Neural cell (in vitro differentiated cells): ENCODE measurements around the gene VAV3. TPM values are rescaled to one million over a fixed set of nuclear protein-coding genes. Genes with fewer than 3 reads are reported as not detected.

Experiments
- H2AFZ ChIP-seq: fragments of 200-600, 300-800 bp; sonication (generic), shearing (Covaris generic); 2 replicates; pipeline ENCODE4 v1.6.0; 2014; ENCODE audit warnings: low read depth, mild to moderate bottlenecking, antibody characterized with exemption, low read length, moderate library complexity
- H3F3A ChIP-seq: fragments of 200-600 bp; shearing (Covaris generic); 2 replicates; pipeline ENCODE4 v1.6.1; 2016; ENCODE audit warnings: mild to moderate bottlenecking, moderate library complexity, mixed read lengths, antibody characterized with exemption, low read length; ENCODE audit not compliant: insufficient read depth, poor library complexity, severe bottlenecking
- H3K27ac ChIP-seq: fragments of 200-600, 300-800 bp; sonication (generic), shearing (Covaris generic); 2 replicates; pipeline ENCODE4 v1.5.1; 2014; ENCODE audit warnings: mild to moderate bottlenecking, low read length, moderate library complexity
- H3K27me3 ChIP-seq: fragments of 300-800, 200-600 bp; sonication (generic), shearing (Covaris generic); 2 replicates; pipeline ENCODE4 v1.6.0; 2014; ENCODE audit warnings: mild to moderate bottlenecking, low read depth, low read length, moderate library complexity; ENCODE audit not compliant: insufficient read depth
- H3K36me3 ChIP-seq: fragments of 300-800, 200-600 bp; sonication (generic), shearing (Covaris generic); 2 replicates; pipeline ENCODE4 v1.5.1; 2014; ENCODE audit warnings: mild to moderate bottlenecking, antibody characterized with exemption, low read length, moderate library complexity; ENCODE audit not compliant: insufficient read depth
- H3K4me2 ChIP-seq: fragments of 300-800, 200-600 bp; sonication (generic), shearing (Covaris generic); 2 replicates; pipeline ENCODE4 v1.6.0; 2014; ENCODE audit warnings: mild to moderate bottlenecking, low read length
- H3K4me3 ChIP-seq: fragments of 300-800, 200-600 bp; sonication (generic), shearing (Covaris generic); 2 replicates; pipeline ENCODE4 v1.5.1; 2014; ENCODE audit warnings: mild to moderate bottlenecking, low read length, moderate library complexity
- H3K79me2 ChIP-seq: fragments of 200-600 bp; shearing (Covaris generic); replicated peaks from 2 replicates; pipeline ENCODE4 v1.6.0; 2014; ENCODE audit warnings: mild to moderate bottlenecking, low read length, moderate library complexity; ENCODE audit not compliant: insufficient read depth
- H3K9ac ChIP-seq: fragments of 300-800, 200-600 bp; sonication (generic), shearing (Covaris generic); 2 replicates; pipeline ENCODE4 v1.6.1; 2016; ENCODE audit warnings: mild to moderate bottlenecking, low read length, mixed read lengths
- H3K9me2 ChIP-seq: fragments of 200-600 bp; shearing (Covaris generic); 2 replicates; pipeline ENCODE4 v1.6.1; 2016; ENCODE audit warnings: mild to moderate bottlenecking, low read length, mixed read lengths; ENCODE audit not compliant: insufficient read depth
- H3K9me3 ChIP-seq: fragments of 200-600, 300-800 bp; sonication (generic), shearing (Covaris generic); 2 replicates; pipeline ENCODE4 v1.6.1; 2016; ENCODE audit warnings: mild to moderate bottlenecking, mixed run types, low read length, moderate library complexity, mixed read lengths
- H4K20me1 ChIP-seq: fragments of 200-600 bp; shearing (Covaris generic); 2 replicates; pipeline ENCODE4 v1.6.1; 2016; ENCODE audit warnings: mild to moderate bottlenecking, mixed run types; ENCODE audit not compliant: insufficient read depth
- CTCF ChIP-seq: fragments of 450-650 bp; IDR thresholded peaks from 2 replicates; pipeline ENCODE4 v1.5.1; 2014; ENCODE audit warnings: antibody characterized with exemption, mild to moderate bottlenecking, moderate library complexity; ENCODE audit not compliant: poor library complexity, severe bottlenecking
- EP300 ChIP-seq: fragments of 450-650 bp; conservative IDR thresholded peaks from 2 replicates; pipeline ENCODE4 v1.6.1; 2014; ENCODE audit warnings: antibody characterized with exemption, mild to moderate bottlenecking, moderate library complexity; ENCODE audit not compliant: poor library complexity, severe bottlenecking
- EZH2 ChIP-seq: fragments of 200-600, 300-800 bp; shearing (Covaris generic), sonication (generic); IDR thresholded peaks from 2 replicates; pipeline ENCODE4 v1.6.1; 2014; ENCODE audit warnings: antibody characterized with exemption, low read length, borderline replicate concordance, mild to moderate bottlenecking; ENCODE audit not compliant: insufficient read depth, poor library complexity, severe bottlenecking
- MXI1 ChIP-seq: fragments of 450-650 bp; conservative IDR thresholded peaks from 2 replicates; pipeline ENCODE4 v1.6.1; 2014; ENCODE audit warnings: antibody characterized with exemption, mild to moderate bottlenecking; ENCODE audit not compliant: poor library complexity, severe bottlenecking
- POLR2AphosphoS5 ChIP-seq: IDR thresholded peaks from 2 replicates; pipeline ENCODE4 v1.6.1; 2012
- RAD21 ChIP-seq: fragments of 450-650 bp; conservative IDR thresholded peaks from 2 replicates; pipeline ENCODE4 v1.6.1; 2014; ENCODE audit warnings: antibody characterized with exemption, mild to moderate bottlenecking, moderate library complexity
- SMC3 ChIP-seq: fragments of 450-650 bp; conservative IDR thresholded peaks from 2 replicates; pipeline ENCODE4 v1.6.1; 2014; ENCODE audit warnings: antibody characterized with exemption, mild to moderate bottlenecking, moderate library complexity; ENCODE audit not compliant: poor library complexity
- TAF1 ChIP-seq: IDR thresholded peaks from 2 replicates; pipeline ENCODE4 v1.6.1; 2012; ENCODE audit warnings: low read depth
- polyA plus RNA-seq: library from polyadenylated mRNA; depleted of rRNA; stranded (reverse); fragments of >200 nt; gene quantifications from 2 replicates; pipeline ENCODE4 v1.2.3, GENCODE V29; 2014
- TF ChIP-seq, protein P1 (sequence below): IDR thresholded peaks from 2 replicates; pipeline ENCODE4 v1.6.1; 2012; ENCODE audit warnings: borderline replicate concordance

VAV3 gene
- polyA plus RNA-seq, 1 donor from 2014 or later = 7.6 TPM

- Histone ChIP-seq H3K9me2 (no peaks in the 10 kb centered on the region), H3K27me3 (no peaks in the 10 kb centered on the region), H3K9me3 (no peaks in the 10 kb centered on the region), H3K9ac (no peak overlapping the region), H3K4me3 (no peak overlapping the region), H3K4me2 (no peak overlapping the region), H3K79me2 (no peaks in the 10 kb centered on the region), H2AFZ (no peak overlapping the region), H4K20me1 (no peaks in the 10 kb centered on the region), H3K36me3 (no peaks in the 10 kb centered on the region), H3K27ac (no peak overlapping the region), H3F3A (no peaks in the 10 kb centered on the region)
- TF ChIP-seq RAD21 (no peak), MXI1 (no peak), EZH2 (no peak)
- TF ChIP-seq, protein P1, sequence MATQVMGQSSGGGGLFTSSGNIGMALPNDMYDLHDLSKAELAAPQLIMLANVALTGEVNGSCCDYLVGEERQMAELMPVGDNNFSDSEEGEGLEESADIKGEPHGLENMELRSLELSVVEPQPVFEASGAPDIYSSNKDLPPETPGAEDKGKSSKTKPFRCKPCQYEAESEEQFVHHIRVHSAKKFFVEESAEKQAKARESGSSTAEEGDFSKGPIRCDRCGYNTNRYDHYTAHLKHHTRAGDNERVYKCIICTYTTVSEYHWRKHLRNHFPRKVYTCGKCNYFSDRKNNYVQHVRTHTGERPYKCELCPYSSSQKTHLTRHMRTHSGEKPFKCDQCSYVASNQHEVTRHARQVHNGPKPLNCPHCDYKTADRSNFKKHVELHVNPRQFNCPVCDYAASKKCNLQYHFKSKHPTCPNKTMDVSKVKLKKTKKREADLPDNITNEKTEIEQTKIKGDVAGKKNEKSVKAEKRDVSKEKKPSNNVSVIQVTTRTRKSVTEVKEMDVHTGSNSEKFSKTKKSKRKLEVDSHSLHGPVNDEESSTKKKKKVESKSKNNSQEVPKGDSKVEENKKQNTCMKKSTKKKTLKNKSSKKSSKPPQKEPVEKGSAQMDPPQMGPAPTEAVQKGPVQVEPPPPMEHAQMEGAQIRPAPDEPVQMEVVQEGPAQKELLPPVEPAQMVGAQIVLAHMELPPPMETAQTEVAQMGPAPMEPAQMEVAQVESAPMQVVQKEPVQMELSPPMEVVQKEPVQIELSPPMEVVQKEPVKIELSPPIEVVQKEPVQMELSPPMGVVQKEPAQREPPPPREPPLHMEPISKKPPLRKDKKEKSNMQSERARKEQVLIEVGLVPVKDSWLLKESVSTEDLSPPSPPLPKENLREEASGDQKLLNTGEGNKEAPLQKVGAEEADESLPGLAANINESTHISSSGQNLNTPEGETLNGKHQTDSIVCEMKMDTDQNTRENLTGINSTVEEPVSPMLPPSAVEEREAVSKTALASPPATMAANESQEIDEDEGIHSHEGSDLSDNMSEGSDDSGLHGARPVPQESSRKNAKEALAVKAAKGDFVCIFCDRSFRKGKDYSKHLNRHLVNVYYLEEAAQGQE = no peak
These were observed 11.5 kb upstream of the VAV3 start for GRCh38 chr1:107976431-107976830.

- H3K36me3 ChIP-seq = no peaks in the 10 kb centered on the region
- H3K27me3 ChIP-seq = no peaks in the 10 kb centered on the region
- no peak overlapping the region for H3K4me3 ChIP-seq
- no peaks in the 10 kb centered on the region for H3K9me2 ChIP-seq
- no peak overlapping the region for H3K27ac ChIP-seq
- no peaks in the 10 kb centered on the region for H4K20me1 ChIP-seq
- no peak overlapping the region for H3K4me2 ChIP-seq
- H2AFZ ChIP-seq = no peak overlapping the region
- H3K9me3 ChIP-seq = no peaks in the 10 kb centered on the region
- TF ChIP-seq MXI1 (no peak), RAD21 (no peak), EP300 (no peak), TAF1 (no peak), EZH2 (no peak), SMC3 (no peak), CTCF (no peak), POLR2AphosphoS5 (no peak)
- TF ChIP-seq, protein P1 = no peak
- H3K9ac ChIP-seq = no peak overlapping the region
- H3F3A ChIP-seq = no peaks in the 10 kb centered on the region
- H3K79me2 ChIP-seq = no peaks in the 10 kb centered on the region
These were observed 10.9 kb upstream of the VAV3 start for GRCh38 chr1:107975851-107976250.
